GM12878 (cell line): ENCODE measurements around the gene EP400. TPM values are rescaled to one million over a fixed set of nuclear protein-coding genes. Genes with fewer than 3 reads are reported as not detected.

Experiments
- ATF3 ChIP-seq: IDR thresholded peaks from 2 replicates; pipeline ENCODE4 v1.6.1; 2011; ENCODE audit warnings: low read depth, mild to moderate bottlenecking, low read length, moderate library complexity, borderline replicate concordance; ENCODE audit errors: extremely low read depth
- CHD4 ChIP-seq: fragments of 200-600 bp; sonication (generic); IDR thresholded peaks from 2 replicates; pipeline ENCODE4 v1.6.1; 2016; ENCODE audit warnings: mild to moderate bottlenecking
- DPF2 ChIP-seq: fragments of 450-650 bp; IDR thresholded peaks from 2 replicates; pipeline ENCODE4 v1.6.1; 2017; ENCODE audit warnings: mild to moderate bottlenecking
- EED ChIP-seq: sonication (generic); IDR thresholded peaks from 2 replicates; pipeline ENCODE4 v1.6.1; 2016; ENCODE audit warnings: antibody characterized with exemption, low read depth
- EGR1 ChIP-seq, 2 experiments: IDR thresholded peaks; 1 replicate in 1 of 2; 2 replicates in 1 of 2; pipeline ENCODE4 v1.6.1; 2011 to 2012; ENCODE audit warnings: low read depth in 2 of 2, low read length in 2 of 2, borderline replicate concordance in 1 of 2, mild to moderate bottlenecking in 1 of 2, moderate library complexity in 1 of 2
- ELK1 ChIP-seq: IDR thresholded peaks from 2 replicates; pipeline ENCODE4 v1.6.1; 2012; ENCODE audit warnings: low read depth, low read length, improper control_type of control experiment
- FOXK2 ChIP-seq: fragments of 450-650 bp; IDR thresholded peaks from 2 replicates; pipeline ENCODE4 v1.6.1; 2017; ENCODE audit warnings: mild to moderate bottlenecking, moderate library complexity
- FOXM1 ChIP-seq: IDR thresholded peaks from 2 replicates; pipeline ENCODE4 v1.6.1; 2012; ENCODE audit warnings: low read depth, mild to moderate bottlenecking, inconsistent platforms, low read length, moderate library complexity
- IKZF2 ChIP-seq, 2 experiments: fragments of 450-650 bp; IDR thresholded peaks; 2 replicates each; pipeline ENCODE4 v1.6.1; 2017; ENCODE audit warnings: mild to moderate bottlenecking in 2 of 2, moderate library complexity in 2 of 2
- IRF5 ChIP-seq: fragments of 450-650 bp; IDR thresholded peaks from 2 replicates; pipeline ENCODE4 v1.6.1; 2017; ENCODE audit warnings: borderline replicate concordance
- MEF2A ChIP-seq: IDR thresholded peaks from 2 replicates; pipeline ENCODE4 v1.6.1; 2011; ENCODE audit warnings: low read depth, mild to moderate bottlenecking, low read length, moderate library complexity; ENCODE audit not compliant: insufficient read depth
- MTA2 ChIP-seq: fragments of 450-650 bp; IDR thresholded peaks from 2 replicates; pipeline ENCODE4 v1.6.1; 2016; ENCODE audit warnings: low read depth, mild to moderate bottlenecking, moderate library complexity
- NFYB ChIP-seq: IDR thresholded peaks from 2 replicates; pipeline ENCODE4 v1.6.1; 2011; ENCODE audit warnings: low read depth, mild to moderate bottlenecking, low read length, improper control_type of control experiment, moderate library complexity; ENCODE audit not compliant: insufficient read depth
- PBX3 ChIP-seq: IDR thresholded peaks from 2 replicates; pipeline ENCODE4 v1.6.1; 2011; ENCODE audit warnings: mild to moderate bottlenecking, low read depth, low read length, moderate library complexity; ENCODE audit not compliant: insufficient replicate concordance
- POLR2A ChIP-seq: IDR thresholded peaks from 2 replicates; pipeline ENCODE4 v1.6.1; 2011; ENCODE audit warnings: low read depth, mild to moderate bottlenecking, low read length
- SREBF2 ChIP-seq: IDR thresholded peaks from 2 replicates; pipeline ENCODE4 v1.6.1; 2012; ENCODE audit warnings: mild to moderate bottlenecking, low read length
- SRF ChIP-seq, 2 experiments: IDR thresholded peaks; 2 replicates each; pipeline ENCODE4 v1.6.1; 2011; ENCODE audit warnings: low read depth in 2 of 2, low read length in 2 of 2, mild to moderate bottlenecking in 1 of 2, moderate library complexity in 1 of 2
- TAF1 ChIP-seq: IDR thresholded peaks from 2 replicates; pipeline ENCODE4 v1.6.1; 2011; ENCODE audit warnings: mild to moderate bottlenecking, low read depth, low read length, borderline replicate concordance
- USF2 ChIP-seq: IDR thresholded peaks from 2 replicates; pipeline ENCODE4 v1.6.1; 2011; ENCODE audit warnings: low read depth, low read length, improper control_type of control experiment, borderline replicate concordance
- YBX1 ChIP-seq: fragments of 450-650 bp; IDR thresholded peaks from 2 replicates; pipeline ENCODE4 v1.6.1; 2016; ENCODE audit warnings: antibody characterized with exemption
- ZBTB4 ChIP-seq: fragments of 450-650 bp; formaldehyde crosslinking; IDR thresholded peaks from 2 replicates; pipeline ENCODE4 v1.4.0; 2022; ENCODE audit warnings: mild to moderate bottlenecking, moderate library complexity
- polyA plus RNA-seq, 11 experiments: library from polyadenylated mRNA; depleted of rRNA in 4 of 11; unstranded in 6 of 11; stranded (reverse) in 5 of 11; fragments of >200 nt; fragmentation: Nextera tagmentation in 4 of 11; fragmentation: Illumina TruSeq in 1 of 11; extraction: Ambion mirVana in 4 of 11; extraction: Trizol in 1 of 11; gene quantifications; 1 replicate in 1 of 11; 2 replicates in 10 of 11; pipeline versions ENCODE4 v1.2.1 to v1.2.3, GENCODE V29; 2011 to 2016; ENCODE audit warnings: inconsistent platforms in 2 of 11, missing spikeins in 2 of 11, low read depth in 1 of 11
- total RNA-seq, 4 experiments: library from RNA; depleted of rRNA in 3 of 4; stranded (reverse); fragments of >200 nt in 3 of 4; fragmentation: Illumina TruSeq in 1 of 4; extraction: Trizol in 1 of 4; gene quantifications; 2 replicates each; pipeline versions ENCODE4 v1.2.1 to v1.2.3, GENCODE V29; 2013 to 2021

The EP400 gene
- total and polyA plus RNA-seq, 10 of the 15 experiments (the other 5 are each of a cell fraction or from before 2014, with no cell fraction given), result 3.8 to 44.2 (median 8.4) TPM

GRCh38 chr12:131949431-131950181 lies at the start of gene EP400 (continued):
- no peak for TF ChIP-seq IRF5
- TF ChIP-seq MEF2A, result 0 out of 2 replicates have a peak, but pooled peaks have one; percentile 62
- TF ChIP-seq YBX1, result no peak
- no peak for TF ChIP-seq MTA2
- TF ChIP-seq EED, result no peak
- TF ChIP-seq ATF3, result no peak
- TF ChIP-seq SREBF2, result no peak
- TF ChIP-seq EGR1 (IDR thresholded peaks at IDR 0.05; ENCODE audit: borderline replicate concordance in 1 of 2, low read depth in 2 of 2, low read length in 2 of 2), result peak in 1 of 2 experiments; percentile 74; a peak in 1 of 3 replicates
- TF ChIP-seq USF2, result no peak
- TF ChIP-seq IKZF2 (IDR thresholded peaks at IDR 0.05), result no peak
- TF ChIP-seq POLR2A, result peak; percentile 87
- no peak for TF ChIP-seq ZBTB4
- peak; percentile 6 to 57; a peak in 1 of 4 replicates for TF ChIP-seq SRF (IDR thresholded peaks at IDR 0.05; ENCODE audit: low read depth in 2 of 2, low read length in 2 of 2)
- no peak for TF ChIP-seq NFYB
- no peak for TF ChIP-seq CHD4
- no peak for TF ChIP-seq FOXM1
- TF ChIP-seq TAF1, result peak; percentile 60; the same call in 1 of the 2 replicates
- peak; percentile 84; the same call in 1 of the 2 replicates for TF ChIP-seq DPF2
- no peak for TF ChIP-seq PBX3
- peak; percentile 62 for TF ChIP-seq ELK1
- no peak for TF ChIP-seq FOXK2
